SIG-M5 treated with dmso at 0.1 percent for 504 hours (cell line): ENCODE measurements around the gene TST.

ENCODE experiments used
- DNase-seq: peaks from one replicate; lab custom pipeline; 2025; ENCODE audit not compliant: unreplicated experiment; lab: John Stamatoyannopoulos, UW

Gene TST

GRCh38 chr22:36988075-36988832 lies 31.0 kb downstream of the TST start:
- DNase-seq, result no peak

DNA sequence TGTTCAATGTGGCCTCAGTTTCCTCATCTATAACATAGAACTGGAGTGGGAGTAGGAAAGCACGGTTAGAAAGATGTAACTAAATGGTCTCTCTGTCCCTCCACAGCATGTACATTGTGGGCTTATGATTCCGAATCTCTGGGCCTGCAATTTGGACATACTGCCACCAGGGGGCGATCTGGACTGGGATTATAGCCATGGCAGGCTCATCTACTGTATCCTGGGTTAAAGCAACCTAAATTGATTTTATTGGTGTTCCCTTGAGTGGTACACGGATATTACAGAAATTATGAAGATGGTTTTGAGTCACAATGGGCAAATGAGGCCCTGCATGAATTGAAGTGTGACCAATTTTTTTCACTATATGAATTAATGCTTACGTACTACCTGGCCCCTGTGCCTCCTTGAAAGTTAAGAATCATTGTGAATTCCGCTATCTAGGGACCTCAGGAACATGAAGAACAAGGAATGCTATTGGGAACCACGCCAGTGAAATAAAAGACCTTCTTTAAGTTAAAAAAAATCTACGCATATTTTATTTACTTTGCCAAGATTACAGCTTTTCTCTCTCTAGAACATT lies 32.9 kb downstream of the TST start:
- DNase-seq, result no peak

GRCh38 chr22:36985211-36985889 lies 33.9 kb downstream of the TST start:
- no peak for DNase-seq

DNA sequence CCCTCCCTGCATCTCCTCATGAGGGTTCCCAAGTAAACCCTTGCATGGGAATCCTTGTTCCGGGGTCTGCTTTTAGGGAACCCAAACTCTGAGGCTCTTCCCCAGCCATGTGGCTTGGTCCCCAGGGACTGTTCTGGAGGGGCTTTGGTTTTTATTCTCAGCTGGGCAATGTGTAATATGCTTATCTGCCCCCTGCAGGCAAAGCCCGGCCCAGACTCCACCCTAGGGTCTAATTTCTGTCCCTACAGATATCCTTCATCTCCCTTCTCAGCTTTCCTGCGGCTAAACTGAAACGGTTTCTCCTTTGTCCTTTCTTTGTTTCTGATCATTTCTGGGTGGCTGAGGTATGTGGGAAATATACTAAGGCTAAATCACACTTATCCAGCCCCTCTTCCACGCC lies 37.1 kb downstream of the TST start:
- DNase-seq, result no peak

GRCh38 chr22:36981247-36981775 lies 37.9 kb downstream of the TST start:
- DNase-seq, result no peak

DNA sequence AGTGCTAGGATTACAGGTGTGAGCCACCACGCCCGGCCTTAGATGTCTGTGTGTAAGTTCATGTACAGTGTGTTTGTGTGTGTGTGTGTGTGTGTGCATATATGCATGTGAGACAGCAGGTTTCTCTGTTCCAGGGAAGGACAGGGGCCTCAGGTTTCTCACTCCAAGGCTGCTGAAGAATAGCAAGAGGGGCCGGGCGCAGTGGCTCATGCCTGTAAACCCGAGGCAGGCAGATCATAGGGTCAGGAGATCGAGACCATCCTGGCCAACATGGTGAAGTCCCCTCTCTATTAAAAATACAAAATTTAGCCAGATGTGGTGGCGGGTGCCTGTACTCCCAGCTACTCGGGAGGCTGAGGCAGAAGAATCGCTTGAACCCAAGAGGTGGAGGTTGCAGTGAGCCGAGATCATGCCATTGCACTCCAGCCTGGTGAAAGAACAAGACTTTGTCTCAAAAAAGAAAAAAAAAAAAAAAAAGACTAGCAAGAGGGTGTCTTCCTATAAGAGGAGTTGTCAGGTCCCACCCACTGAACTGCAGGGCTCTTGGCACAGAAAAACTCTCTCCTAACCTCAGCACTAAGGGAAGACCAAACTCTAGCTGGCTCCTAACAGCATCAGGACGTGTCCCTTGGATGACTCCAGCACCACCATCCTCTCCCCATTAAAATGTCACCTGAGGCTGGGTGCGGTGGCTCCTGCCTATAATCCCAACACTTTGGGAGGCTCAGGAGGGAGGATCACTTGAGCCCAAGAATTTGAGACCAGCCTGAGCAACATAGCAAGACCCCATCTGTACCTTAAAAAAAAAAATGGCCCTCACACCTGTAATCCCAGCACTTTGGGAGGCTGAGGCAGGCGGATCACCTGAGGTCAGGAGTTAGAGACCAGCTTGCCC lies 40.0 kb downstream of the TST start:
- no peak for DNase-seq

- peak; percentile 86 for DNase-seq
These were observed 41.1 kb downstream of the TST start for GRCh38 chr22:36977947-36978660.

- DNase-seq, result no peak
These were observed 41.8 kb downstream of the TST start for GRCh38 chr22:36977401-36977861.

DNA sequence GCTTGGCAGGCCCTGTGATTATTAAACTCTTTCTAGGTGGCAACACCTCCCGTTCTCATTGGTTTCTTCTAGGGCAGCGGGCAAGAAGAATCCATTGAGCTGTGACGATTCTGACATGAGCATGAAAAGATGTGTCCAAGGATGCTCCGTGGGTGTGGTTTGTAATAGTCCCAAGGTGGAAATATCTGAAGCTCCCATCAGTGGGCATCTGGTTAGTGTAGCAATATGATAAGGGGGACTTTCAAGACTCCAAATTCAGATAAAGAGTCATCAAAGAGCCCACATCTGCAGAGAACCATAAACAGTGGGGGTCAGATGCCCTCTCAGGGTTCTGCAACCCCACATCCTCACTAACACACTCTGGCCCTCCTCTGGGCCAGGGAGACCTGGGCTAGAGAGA lies 42.6 kb downstream of the TST start:
- DNase-seq, result no peak

DNA sequence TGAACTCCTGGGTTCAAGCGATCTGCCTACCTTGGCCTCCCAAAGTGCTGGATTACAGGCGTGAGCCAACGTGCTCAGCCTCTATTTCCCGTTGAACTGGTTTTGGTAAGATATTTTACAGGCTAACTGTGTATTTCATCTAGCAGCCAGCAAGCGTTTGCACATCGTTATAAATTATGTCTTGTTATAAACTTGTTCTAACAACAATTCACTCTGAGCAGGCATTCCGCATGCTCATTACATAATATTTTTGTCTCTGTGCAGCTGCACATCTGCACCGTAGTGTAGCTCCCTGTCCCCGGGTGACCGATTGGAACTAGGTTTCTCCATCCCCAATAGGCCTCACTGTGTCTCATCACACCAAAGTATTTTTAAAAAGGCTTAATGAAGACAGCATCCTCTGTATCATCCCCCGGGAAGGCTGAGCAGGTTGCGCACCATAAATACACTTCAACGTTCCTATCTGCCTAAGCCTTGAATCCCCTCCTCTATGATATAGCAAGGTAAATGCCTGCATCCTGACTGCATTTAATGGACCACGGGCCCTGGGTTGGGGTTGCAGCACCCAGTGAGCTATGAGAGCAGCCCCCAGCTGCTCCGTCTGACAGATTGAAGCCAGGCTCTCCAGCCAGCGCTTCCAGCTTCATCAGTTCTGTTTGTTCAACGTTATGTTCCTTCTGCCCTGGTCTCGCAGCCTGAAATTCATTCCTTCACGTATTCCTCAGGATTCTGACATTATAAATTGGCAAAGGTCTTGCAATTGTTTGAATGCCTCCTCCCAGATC lies 47.7 kb downstream of the TST start:
- DNase-seq, result no peak

DNA sequence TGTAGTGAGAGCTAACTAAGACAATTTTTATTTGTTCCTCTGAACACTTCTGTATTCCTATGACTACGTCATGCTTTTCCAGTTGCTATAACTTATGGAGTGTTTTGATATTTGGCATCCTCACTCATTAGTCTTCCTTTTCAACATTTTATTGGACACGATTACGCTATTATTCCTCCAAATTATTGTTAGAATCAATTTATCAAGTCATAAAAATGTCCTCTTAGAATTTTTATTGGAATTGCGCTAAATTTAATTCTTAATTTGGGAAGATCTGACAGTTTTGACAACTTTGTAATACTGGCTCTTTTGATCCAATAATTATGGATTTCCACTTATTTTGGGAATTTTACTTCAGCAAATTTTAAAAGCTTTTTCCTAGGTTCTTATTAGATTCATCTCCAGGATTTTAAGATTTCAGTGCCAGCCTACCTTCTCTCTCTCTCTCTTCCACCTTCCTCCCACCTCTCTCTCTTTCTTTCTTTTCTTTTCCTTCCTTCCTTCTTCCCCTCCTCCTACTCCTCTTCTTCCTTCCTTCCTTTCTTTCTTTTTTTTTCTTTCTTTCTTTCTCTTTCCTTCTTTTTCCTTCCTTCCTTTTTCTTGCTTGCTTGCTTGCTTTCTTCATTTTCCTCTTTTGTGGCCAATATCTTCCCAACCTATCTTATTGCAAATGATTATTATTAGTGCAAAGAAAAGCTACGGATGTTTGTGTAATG lies 50.8 kb downstream of the TST start:
- DNase-seq, result no peak

DNA sequence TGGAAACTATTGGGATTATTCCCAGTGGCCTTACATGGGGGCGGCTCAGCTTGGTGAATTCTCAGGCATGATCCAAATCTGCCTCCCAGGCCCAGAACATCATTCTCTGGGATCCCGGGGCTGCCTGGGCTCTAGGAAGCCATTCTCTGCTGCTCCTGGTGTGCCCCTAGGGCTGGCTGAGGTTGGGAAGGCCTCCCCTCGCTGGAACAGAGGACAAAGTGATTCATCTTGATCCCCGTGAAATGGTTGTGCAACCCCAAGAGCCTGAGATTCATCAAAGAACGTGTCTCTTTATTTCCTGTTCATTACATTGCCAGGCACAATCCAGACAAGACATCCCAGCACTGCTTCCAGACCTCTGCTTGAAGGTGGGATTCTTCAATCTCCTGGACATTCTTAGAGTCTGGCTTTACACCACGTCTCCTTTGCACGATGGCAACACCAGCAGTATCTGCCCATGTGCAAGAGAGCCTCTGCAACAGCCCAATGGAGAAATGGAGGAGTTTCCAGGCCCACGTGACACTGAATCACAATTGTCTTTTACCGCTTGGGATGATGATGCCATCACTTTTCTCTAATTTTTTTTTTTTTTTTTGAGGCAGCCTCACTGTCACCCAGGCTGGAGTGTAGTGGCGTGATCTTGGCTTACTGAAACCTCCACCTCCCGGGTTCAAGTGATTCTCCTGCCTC lies 52.3 kb downstream of the TST start:
- DNase-seq, result no peak

DNA sequence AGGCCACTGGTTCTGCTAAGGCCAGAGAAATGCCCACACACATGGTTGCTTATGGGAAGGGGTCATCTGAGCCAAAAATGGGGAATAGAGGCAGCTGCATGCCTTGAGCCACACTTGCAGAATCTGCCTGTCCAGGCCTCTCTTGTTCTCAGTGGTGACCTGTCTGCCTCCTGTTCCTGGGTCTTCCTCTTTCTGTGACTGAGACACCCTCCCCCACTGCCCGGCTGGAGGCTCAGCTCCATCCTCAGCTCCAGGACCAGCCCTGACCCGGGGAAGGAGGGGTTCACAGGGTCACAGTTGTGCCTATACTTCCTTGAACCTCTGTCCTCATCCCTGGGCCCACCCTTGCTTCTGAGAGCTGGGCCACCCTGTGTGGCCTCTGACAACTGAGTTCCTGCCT lies 53.6 kb downstream of the TST start:
- no peak for DNase-seq

- DNase-seq, result no peak
These were observed 55.1 kb downstream of the TST start for GRCh38 chr22:36964106-36964505.

GRCh38 chr22:36963302-36963701 lies 55.9 kb downstream of the TST start:
- no peak for DNase-seq

DNA sequence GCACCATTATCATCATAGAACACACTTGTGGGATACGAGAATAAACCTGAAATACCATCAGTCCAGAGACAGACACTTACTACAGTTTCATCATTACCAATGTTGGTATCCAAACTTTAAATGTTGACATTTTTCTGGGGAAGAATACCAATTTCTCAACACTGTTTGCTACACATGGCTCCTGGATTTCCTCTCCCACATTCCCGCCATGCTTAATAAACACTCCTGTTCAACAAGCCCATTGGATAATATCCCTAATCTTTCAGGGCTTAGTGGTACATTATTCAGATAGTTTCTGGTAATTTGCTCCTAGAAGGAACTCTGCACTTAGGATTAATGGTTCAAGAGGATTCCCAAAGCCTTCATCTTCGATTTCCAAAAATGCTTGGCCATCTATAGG lies 57.6 kb downstream of the TST start:
- no peak for DNase-seq
